HAP-1 (cell line): ENCODE results near the gene PMAIP1.

Source experiments
- DNase-seq, 2 experiments: peaks; one replicate each; pipeline ENCODE4 v3.0.0-alpha.2; 2016 to 2020; ENCODE audit warnings: low spot score in 2 of 2
- H3K27me3 ChIP-seq: fragments of 250-450 bp; sonication (Bioruptor Pico); 2 replicates; pipeline ENCODE4 v1.5.1; 2020; ENCODE audit warnings: low read depth, mild to moderate bottlenecking, moderate library complexity
- H3K36me3 ChIP-seq: fragments of 250-450 bp; sonication (Bioruptor Pico); replicated peaks from 2 replicates; pipeline ENCODE4 v1.5.1; 2020; ENCODE audit warnings: mild to moderate bottlenecking
- H3K4me1 ChIP-seq: fragments of 250-450 bp; sonication (Bioruptor Pico); 2 replicates; pipeline ENCODE4 v1.5.1; 2020; ENCODE audit warnings: mild to moderate bottlenecking
- H3K4me3 ChIP-seq: fragments of 250-450 bp; sonication (Bioruptor Pico); 2 replicates; pipeline ENCODE4 v1.5.1; 2020; ENCODE audit warnings: mild to moderate bottlenecking, moderate library complexity
- H3K9me3 ChIP-seq: fragments of 250-450 bp; sonication (Bioruptor Pico); 2 replicates; pipeline ENCODE4 v1.5.1; 2020; ENCODE audit warnings: mild to moderate bottlenecking, moderate library complexity
- in situ Hi-C: fragments of 300-500 bp; cut with MboI; formaldehyde crosslinking; loops from 3 replicates; pipeline ENCODE4 v1.14.3; 2020; ENCODE audit warnings: low sequenced_read_pairs, inconsistent platforms, mixed read lengths

The PMAIP1 gene

DNA sequence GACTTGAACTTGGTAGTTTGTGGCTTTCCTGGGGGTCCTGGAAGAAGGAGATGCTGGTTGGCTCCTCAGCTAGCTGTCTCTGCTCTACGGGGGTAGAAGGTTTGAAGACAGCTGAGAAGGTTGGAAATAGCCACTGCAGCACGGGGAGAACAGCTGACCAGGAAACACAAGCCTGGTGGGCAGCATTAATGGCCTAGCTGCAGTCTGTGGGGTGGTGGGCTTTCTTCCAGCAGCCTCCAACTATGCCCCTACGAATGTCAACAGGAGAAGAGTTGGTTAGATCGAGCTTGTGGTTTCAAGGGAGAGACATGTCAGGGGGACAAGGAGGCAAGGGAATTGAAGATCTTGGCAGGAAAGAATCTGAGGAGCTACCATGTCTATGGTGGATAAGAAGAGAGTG, 38.9 kb downstream of the PMAIP1 start:
- no peaks in the 10 kb centered on the region for H3K9me3 ChIP-seq
- no peak for DNase-seq
- H3K27me3 ChIP-seq, result no peaks in the 10 kb centered on the region
- no peak overlapping the region for H3K4me3 ChIP-seq
- no peaks in the 10 kb centered on the region for H3K4me1 ChIP-seq
- in situ Hi-C loops, result no loop called here
- H3K36me3 ChIP-seq, result no peaks in the 10 kb centered on the region

DNA sequence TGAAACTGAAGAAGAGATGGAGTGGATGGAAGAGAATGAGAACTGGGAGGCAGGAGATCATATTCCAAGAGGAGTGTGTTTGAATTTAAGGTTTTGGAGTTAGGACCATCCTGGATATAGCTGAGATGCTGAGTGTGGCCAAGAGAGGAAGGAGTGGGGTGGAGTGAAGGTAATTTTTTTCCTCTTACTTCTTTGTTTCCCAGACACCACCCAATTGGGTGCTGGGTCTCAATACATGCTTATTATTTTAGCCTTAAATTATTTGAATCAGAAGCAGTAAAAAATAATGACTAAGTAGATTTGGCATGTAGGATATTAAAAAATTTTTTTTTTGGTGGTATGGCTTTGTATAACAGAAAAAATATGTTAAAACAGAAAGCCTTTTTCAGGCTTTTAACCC, 39.3 kb downstream of the PMAIP1 start:
- Histone ChIP-seq H3K4me1 (no peaks in the 10 kb centered on the region), H3K36me3 (no peaks in the 10 kb centered on the region), H3K27me3 (no peaks in the 10 kb centered on the region), H3K4me3 (no peak overlapping the region), H3K9me3 (no peaks in the 10 kb centered on the region)
- in situ Hi-C loops, result no loop called here
- DNase-seq, result no peak

DNA sequence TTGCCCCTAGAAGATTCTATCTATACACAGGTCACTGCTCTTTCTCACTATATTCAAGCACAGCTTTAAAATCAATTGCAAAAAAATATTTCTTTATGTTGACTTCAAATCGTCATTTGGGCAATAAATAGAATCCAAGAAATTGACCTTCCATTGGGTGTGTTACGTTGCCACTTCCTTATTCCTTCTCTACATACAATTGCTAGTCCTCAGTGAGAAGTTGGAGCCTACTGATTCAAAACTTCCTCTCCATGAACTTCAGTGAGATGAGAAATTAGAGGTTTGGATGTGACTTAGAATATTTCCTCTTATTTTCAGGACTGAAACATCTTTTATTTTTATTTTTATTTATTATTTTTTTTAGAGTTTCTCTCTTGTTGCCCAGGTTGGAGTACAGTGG, 40.3 kb downstream of the PMAIP1 start:
- H3K9me3 ChIP-seq, result no peaks in the 10 kb centered on the region
- no peak overlapping the region for H3K4me3 ChIP-seq
- H3K4me1 ChIP-seq, result no peaks in the 10 kb centered on the region
- in situ Hi-C loops, result no loop called here
- H3K36me3 ChIP-seq, result no peaks in the 10 kb centered on the region
- no peaks in the 10 kb centered on the region for H3K27me3 ChIP-seq
- DNase-seq, result no peak

DNA sequence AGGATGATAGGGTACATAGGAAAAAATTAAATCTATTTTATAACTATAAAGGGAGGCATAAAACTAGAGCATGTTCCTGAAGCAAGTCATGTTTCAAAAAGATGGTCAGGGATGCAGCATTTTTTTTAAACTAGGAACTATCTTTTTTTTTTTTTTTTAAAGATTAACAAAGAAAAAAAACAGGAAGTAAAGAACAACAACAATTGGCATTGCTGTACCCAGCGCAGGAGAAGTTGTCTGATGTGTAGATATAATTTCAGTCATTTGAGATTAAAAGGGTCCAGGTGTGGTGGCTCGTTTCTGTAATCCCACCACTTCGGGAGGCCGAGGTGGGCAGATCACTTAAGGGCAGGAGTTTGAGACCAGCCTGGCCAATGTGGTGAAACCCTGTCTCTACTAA, 41.5 kb downstream of the PMAIP1 start:
- H3K36me3 ChIP-seq, result no peaks in the 10 kb centered on the region
- no peaks in the 10 kb centered on the region for H3K27me3 ChIP-seq
- no peaks in the 10 kb centered on the region for H3K9me3 ChIP-seq
- H3K4me1 ChIP-seq, result no peaks in the 10 kb centered on the region
- in situ Hi-C loops, result no loop called here
- no peak for DNase-seq
- H3K4me3 ChIP-seq, result no peak overlapping the region

DNA sequence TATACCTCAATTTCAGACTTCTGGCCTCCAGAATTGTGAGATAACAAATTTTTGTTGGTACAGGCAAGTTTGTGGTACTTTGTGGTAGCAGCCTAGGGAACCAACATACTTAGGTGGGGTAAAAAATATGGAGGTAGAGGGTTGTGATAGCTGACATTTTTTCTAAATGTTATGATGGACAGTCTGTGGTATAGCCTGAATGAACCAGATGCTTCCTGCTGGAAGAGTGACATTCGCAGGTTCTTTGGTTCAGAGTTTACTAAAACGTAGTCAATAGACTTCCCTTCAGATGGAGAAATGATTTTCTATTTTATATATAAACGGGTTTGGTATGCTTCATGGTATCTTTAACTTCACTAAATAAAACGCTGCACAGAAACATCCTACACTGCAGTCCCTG, 42.8 kb downstream of the PMAIP1 start:
- in situ Hi-C loops, result no loop called here
- Histone ChIP-seq H3K4me1 (no peaks in the 10 kb centered on the region), H3K27me3 (no peaks in the 10 kb centered on the region), H3K36me3 (no peaks in the 10 kb centered on the region), H3K4me3 (no peak overlapping the region), H3K9me3 (no peaks in the 10 kb centered on the region)
- DNase-seq, result no peak

DNA sequence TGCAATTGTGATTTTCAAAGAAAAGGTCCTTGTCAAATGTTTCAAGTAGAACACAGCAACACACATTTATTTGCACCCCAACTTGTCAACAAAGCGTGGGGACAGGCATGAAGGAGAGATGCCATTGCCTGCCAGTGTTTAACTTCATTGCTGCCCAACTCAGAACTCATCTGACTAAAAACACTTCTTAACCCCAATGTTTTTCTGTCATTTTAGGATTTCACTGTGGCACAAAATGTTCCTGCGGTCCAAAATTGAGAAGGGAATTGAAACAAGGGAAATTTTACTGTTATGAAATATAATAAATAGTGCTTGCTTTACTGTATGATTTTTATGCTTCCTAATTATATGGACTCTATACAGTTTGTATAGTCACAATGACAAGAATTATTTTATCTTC, 45.7 kb downstream of the PMAIP1 start:
- no peaks in the 10 kb centered on the region for H3K9me3 ChIP-seq
- in situ Hi-C loops, result no loop called here
- no peak for DNase-seq
- H3K27me3 ChIP-seq, result no peaks in the 10 kb centered on the region
- H3K36me3 ChIP-seq, result no peaks in the 10 kb centered on the region
- H3K4me1 ChIP-seq, result no peaks in the 10 kb centered on the region
- no peak overlapping the region for H3K4me3 ChIP-seq

DNA sequence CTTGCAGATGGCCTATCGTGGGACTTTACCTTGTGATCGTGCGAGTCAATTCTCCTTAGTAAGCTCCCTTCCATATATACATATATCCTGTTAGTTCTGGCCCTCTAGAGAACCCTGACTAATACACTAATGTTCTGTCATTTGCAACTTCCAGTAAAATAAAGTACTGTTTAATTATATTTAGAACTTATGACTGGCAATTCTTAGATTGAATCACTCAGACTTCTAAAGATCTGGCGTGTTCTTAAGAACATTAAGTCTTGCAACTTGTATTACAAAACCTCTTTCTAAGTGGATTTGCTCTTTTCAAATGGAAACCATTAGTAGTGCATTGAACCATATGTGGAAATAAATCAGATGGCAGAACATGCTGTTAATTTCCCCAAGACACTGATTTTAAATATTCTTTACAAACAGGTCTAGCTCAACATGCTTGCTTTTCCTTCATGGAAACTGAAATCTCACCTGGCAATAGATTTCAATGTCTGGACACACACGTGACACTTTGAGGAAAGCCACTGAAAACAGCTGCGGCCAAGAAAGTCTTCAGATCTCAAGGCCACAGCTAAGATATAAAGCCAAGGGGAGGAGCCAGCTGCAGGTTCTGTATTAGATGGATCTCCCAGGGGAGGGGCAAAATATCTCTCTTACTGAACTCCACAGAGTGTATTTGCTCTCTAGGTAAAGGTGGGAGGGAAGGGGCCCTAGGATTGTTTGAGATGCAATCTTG, 50.6 kb downstream of the PMAIP1 start:
- DNase-seq, result no peak
- in situ Hi-C loops, result no loop called here
- Histone ChIP-seq H3K9me3 (no peaks in the 10 kb centered on the region), H3K4me1 (no peaks in the 10 kb centered on the region), H3K36me3 (no peaks in the 10 kb centered on the region), H3K27me3 (no peaks in the 10 kb centered on the region; the same call in 1 of the 2 replicates), H3K4me3 (no peak overlapping the region)

DNA sequence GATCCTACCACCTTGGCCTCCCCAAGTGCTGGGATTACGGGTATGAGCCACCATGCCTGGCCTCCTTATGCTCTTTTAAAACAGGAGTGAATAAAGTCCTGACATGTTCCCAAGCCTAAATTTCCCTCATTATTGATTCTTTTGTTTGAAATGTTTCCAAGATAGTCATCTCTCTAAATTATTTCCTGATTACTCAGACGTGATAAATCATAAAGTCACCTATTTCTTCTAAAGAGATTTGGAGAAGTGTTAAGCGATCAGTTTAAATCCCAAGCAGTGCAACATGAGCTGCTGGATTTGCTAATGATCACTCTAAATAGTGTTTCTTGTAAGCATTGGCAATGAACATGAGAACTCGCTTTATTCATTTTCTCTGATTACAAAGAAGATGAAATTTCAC, 51.8 kb downstream of the PMAIP1 start:
- Histone ChIP-seq H3K4me3 (no peak overlapping the region), H3K9me3 (no peaks in the 10 kb centered on the region), H3K4me1 (no peaks in the 10 kb centered on the region), H3K27me3 (no peaks in the 10 kb centered on the region; the same call in 1 of the 2 replicates), H3K36me3 (no peaks in the 10 kb centered on the region)
- in situ Hi-C loops, result no loop called here
- no peak for DNase-seq

DNA sequence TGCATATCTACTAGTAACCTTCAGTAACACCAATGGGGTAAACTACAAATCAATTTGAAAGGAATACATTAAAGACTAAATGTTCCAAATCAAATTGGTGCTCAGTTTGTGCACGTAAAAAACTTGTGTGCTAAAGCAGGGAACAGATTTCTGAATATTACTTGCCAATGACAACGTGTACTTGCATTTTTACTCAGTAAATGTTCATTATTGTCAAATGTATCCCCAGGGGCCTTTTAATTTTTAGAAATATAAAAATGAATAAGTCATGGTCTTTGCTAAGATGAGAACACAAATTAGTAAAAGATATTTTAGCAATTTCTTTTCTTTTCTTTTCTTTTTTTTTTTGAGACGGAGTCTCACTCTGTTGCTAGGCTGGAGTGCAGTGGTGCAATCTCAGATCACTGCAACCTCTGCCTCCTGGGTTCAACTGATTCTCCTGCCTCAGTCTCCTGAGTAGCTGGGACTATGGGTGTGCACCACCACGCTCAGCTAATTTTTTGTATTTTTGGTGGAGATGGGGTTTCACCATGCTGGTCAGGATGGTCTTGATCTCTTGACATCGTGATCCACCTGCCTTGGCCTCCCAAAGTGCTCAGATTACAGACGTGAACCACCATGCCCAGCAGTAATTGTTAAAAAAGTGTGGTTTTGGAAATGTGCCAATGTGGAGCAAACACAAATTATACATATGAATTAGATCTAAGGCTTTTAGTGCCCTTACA, 52.6 kb downstream of the PMAIP1 start:
- H3K4me1 ChIP-seq, result no peaks in the 10 kb centered on the region
- H3K36me3 ChIP-seq, result no peaks in the 10 kb centered on the region
- H3K4me3 ChIP-seq, result no peak overlapping the region
- H3K9me3 ChIP-seq, result no peaks in the 10 kb centered on the region
- no peak for DNase-seq
- in situ Hi-C loops, result no loop called here
- no peaks in the 10 kb centered on the region; the same call in 1 of the 2 replicates for H3K27me3 ChIP-seq
